Muscle of arm (tissue), 14 donors: Measurements from ENCODE around the gene ZNF462. TPM values are rescaled to one million over a fixed set of nuclear protein-coding genes. Genes with fewer than 3 reads are reported as not detected.
"Not testable (repeated sequence)": the region's sequence is repeated elsewhere in the genome, so short reads cannot be mapped to it uniquely, and the experiment has no call there.

Experiments used
- DNase-seq: peaks from one replicate; pipeline ENCODE4 v3.0.0-alpha.2; 2013
- long read RNA-seq, 11 donors: transcript quantifications; one replicate each; lab custom pipeline, GENCODE V29; 2026
- polyA plus RNA-seq, 12 donors: library from polyadenylated mRNA; unstranded; fragments of 120-200 nt; gene quantifications; one replicate each; pipeline ENCODE4 v1.2.1, GENCODE V29; 2013; ENCODE audit not compliant: insufficient read length in 12 of 12

The ZNF462 gene
- 100 to 1,000 TPM in 1 of 12 donors, 10 to 100 TPM in 5, 1 to 10 TPM in 6; 7.8 to 105 (median 10.3) TPM for polyA plus RNA-seq
- long read RNA-seq, donor 1, full-length matches to known transcripts = 3 of 11 reads
- long read RNA-seq, donor 1, partial matches to known transcripts = 8 of 11 reads
- long read RNA-seq, donor 1, other reads (novel, unspliced or antisense) = 0 of 11 reads
- long read RNA-seq, donor 2 = 0 reads
- long read RNA-seq, donor 3, partial matches to known transcripts = 0 of 1 reads
- long read RNA-seq, donor 3, other reads (novel, unspliced or antisense) = 0 of 1 reads
- long read RNA-seq, donor 4, full-length matches to known transcripts = 1 of 1 reads
- long read RNA-seq, donor 4, partial matches to known transcripts = 0 of 1 reads
- long read RNA-seq, donor 4, other reads (novel, unspliced or antisense) = 0 of 1 reads
- long read RNA-seq, donor 5 = 0 reads
- long read RNA-seq, donor 6 = 0 reads
- long read RNA-seq, donor 7 = 0 reads
- long read RNA-seq, donor 8, full-length matches to known transcripts = 1 of 7 reads
- long read RNA-seq, donor 8, partial matches to known transcripts = 6 of 7 reads
- long read RNA-seq, donor 8, other reads (novel, unspliced or antisense) = 0 of 7 reads
- long read RNA-seq, donor 9 = 0 reads
- long read RNA-seq, donor 10 = 0 reads
- long read RNA-seq, donor 11, partial matches to known transcripts = 0 of 1 reads
- long read RNA-seq, donor 11, other reads (novel, unspliced or antisense) = 0 of 1 reads

GRCh38 chr9:106862821-106863720, at the start of gene ZNF462:
TSS of gene ZNF462 (plus strand) at chr9:106863166. CDS start at chr9:106923384, 60,218 bp downstream.
- peak; percentile 86 for DNase-seq

GRCh38 chr9:106816524-106816923, 46.4 kb upstream of the ZNF462 start:
- DNase-seq = no peak

- DNase-seq = no peak
Observed at GRCh38 chr9:106818034-106818433, 44.9 kb upstream of the ZNF462 start.

- DNase-seq = no peak
Observed at GRCh38 chr9:106820866-106821265, 42.1 kb upstream of the ZNF462 start.

- DNase-seq = no peak
Observed at GRCh38 chr9:106828070-106828469, 34.9 kb upstream of the ZNF462 start.

GRCh38 chr9:106828965-106829364, 34.0 kb upstream of the ZNF462 start:
- no peak for DNase-seq

- DNase-seq = peak; percentile 16
Observed at GRCh38 chr9:106829666-106830408, 33.1 kb upstream of the ZNF462 start.

- peak; percentile 50 for DNase-seq
Observed at GRCh38 chr9:106830527-106831150, 32.3 kb upstream of the ZNF462 start.

GRCh38 chr9:106834888-106835287, 28.1 kb upstream of the ZNF462 start:
- no peak for DNase-seq

- no peak for DNase-seq
Observed at GRCh38 chr9:106835840-106836239, 27.1 kb upstream of the ZNF462 start.

- DNase-seq = no peak
Observed at GRCh38 chr9:106843371-106843770, 19.6 kb upstream of the ZNF462 start.

- DNase-seq = no peak
Observed at GRCh38 chr9:106846307-106846706, 16.7 kb upstream of the ZNF462 start.

- DNase-seq = no peak
Observed at GRCh38 chr9:106846857-106847256, 16.1 kb upstream of the ZNF462 start.

- DNase-seq = not testable (repeated sequence)
Observed at GRCh38 chr9:106851640-106852039, 11.3 kb upstream of the ZNF462 start.

GRCh38 chr9:106857811-106858470, 5.0 kb upstream of the ZNF462 start:
- no peak for DNase-seq

GRCh38 chr9:106859957-106860720, 2.8 kb upstream of the ZNF462 start:
- DNase-seq = peak; percentile 48

- DNase-seq = peak; percentile 64
Observed at GRCh38 chr9:106860721-106861639, 2.0 kb upstream of the ZNF462 start.

GRCh38 chr9:106861640-106862109, 1.3 kb upstream of the ZNF462 start:
- DNase-seq = peak; percentile 43
